Measurements from ENCODE around the gene PPDPF. TPM values are rescaled to one million over a fixed set of nuclear protein-coding genes. Genes with fewer than 3 reads are reported as not detected.

PPDPF gene
- total RNA-seq, 2 donors from 2014 or later = 602 to 609 TPM

DNA sequence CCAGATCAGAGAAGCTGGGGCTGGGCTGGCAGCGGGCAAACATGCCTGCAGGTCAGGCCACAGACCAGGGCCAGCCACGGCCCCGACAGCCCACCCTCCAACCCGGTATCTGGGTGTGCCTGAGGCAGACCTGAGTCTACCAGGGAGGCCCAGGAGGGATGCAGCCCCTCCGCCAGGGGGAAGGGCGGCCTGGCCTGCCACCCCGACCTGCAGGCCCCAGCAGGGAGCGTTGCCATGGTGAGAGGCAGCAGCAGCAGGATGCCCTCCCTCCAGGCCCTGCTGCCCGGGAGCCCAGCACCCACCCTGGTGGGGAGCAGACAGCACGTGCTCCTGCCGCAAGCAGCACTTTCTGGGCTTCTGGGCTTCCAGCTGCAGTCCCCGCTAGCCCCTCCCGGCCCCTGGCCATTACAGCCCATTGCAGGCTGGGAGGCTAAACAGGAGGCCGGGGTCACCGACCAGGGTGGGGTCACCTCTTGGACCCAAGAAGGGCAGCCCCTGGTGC lies 17.8 kb upstream of the PPDPF start:
- TF ChIP-seq POLR2A (IDR thresholded peaks at IDR 0.05) (no peak), POLR2AphosphoS5 (IDR thresholded peaks at IDR 0.05) (no peak)
- TF ChIP-seq, protein P1, sequence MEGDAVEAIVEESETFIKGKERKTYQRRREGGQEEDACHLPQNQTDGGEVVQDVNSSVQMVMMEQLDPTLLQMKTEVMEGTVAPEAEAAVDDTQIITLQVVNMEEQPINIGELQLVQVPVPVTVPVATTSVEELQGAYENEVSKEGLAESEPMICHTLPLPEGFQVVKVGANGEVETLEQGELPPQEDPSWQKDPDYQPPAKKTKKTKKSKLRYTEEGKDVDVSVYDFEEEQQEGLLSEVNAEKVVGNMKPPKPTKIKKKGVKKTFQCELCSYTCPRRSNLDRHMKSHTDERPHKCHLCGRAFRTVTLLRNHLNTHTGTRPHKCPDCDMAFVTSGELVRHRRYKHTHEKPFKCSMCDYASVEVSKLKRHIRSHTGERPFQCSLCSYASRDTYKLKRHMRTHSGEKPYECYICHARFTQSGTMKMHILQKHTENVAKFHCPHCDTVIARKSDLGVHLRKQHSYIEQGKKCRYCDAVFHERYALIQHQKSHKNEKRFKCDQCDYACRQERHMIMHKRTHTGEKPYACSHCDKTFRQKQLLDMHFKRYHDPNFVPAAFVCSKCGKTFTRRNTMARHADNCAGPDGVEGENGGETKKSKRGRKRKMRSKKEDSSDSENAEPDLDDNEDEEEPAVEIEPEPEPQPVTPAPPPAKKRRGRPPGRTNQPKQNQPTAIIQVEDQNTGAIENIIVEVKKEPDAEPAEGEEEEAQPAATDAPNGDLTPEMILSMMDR (IDR thresholded peaks at IDR 0.05) = no peak
- H3K36me3 ChIP-seq = no peaks in the 10 kb centered on the region
- H3K27ac ChIP-seq = no peak overlapping the region
- WGBS = 45% methylated on average over 12 of the region's 15 CpGs
- H3K4me1 ChIP-seq (replicated peaks) = no peaks in the 10 kb centered on the region
- no peaks in the 10 kb centered on the region for H3K27me3 ChIP-seq (replicated peaks; ENCODE audit: insufficient read depth)
- intact Hi-C loops (cut with DNase I) = no loop called here
- no peaks in the 10 kb centered on the region for H3K9me3 ChIP-seq
- H3K4me3 ChIP-seq = no peak overlapping the region
- no peak for DNase-seq (ENCODE audit: low spot score)

DNA sequence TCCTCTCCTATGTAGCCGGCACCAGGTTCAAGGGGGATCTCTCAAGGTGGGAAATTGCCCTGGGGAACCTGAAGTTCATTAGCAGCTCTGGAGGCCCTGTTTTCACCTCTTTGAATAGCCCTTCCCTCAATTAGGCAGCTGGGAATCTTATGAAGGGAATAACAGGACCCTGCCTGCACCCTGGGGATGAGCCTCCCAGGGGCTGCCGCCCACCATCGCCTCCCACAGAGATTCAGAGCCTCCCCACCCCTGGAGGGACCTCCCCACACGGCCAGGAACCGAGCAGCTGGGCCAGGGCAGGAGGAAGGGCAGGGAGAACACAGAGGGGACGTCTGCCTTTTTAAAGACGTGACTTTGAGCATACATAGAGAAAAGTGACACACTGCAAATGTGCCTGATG lies 17.0 kb upstream of the PPDPF start:
- H3K27me3 ChIP-seq (replicated peaks; ENCODE audit: insufficient read depth) = no peaks in the 10 kb centered on the region
- WGBS = 27% methylated on average over 7 of the region's 7 CpGs
- H3K4me1 ChIP-seq (replicated peaks) = no peaks in the 10 kb centered on the region
- intact Hi-C loops (cut with DNase I) = no loop called here
- no peak overlapping the region for H3K4me3 ChIP-seq
- no peaks in the 10 kb centered on the region for H3K36me3 ChIP-seq
- DNase-seq (ENCODE audit: low spot score) = no peak
- no peaks in the 10 kb centered on the region for H3K9me3 ChIP-seq
- H3K27ac ChIP-seq = no peak overlapping the region
- TF ChIP-seq POLR2A (IDR thresholded peaks at IDR 0.05) (no peak), POLR2AphosphoS5 (IDR thresholded peaks at IDR 0.05) (no peak)
- TF ChIP-seq, protein P1 (IDR thresholded peaks at IDR 0.05) = no peak

- Histone ChIP-seq H3K4me3 (no peak overlapping the region), H3K27ac (no peak overlapping the region), H3K36me3 (no peaks in the 10 kb centered on the region), H3K9me3 (no peaks in the 10 kb centered on the region), H3K4me1 (replicated peaks) (no peaks in the 10 kb centered on the region), H3K27me3 (replicated peaks; ENCODE audit: insufficient read depth) (no peaks in the 10 kb centered on the region)
- 88% methylated on average over 9 of the region's 9 CpGs for WGBS
- DNase-seq (ENCODE audit: low spot score) = no peak
- intact Hi-C loops (cut with DNase I) = no loop called here
- TF ChIP-seq POLR2AphosphoS5 (IDR thresholded peaks at IDR 0.05) = no peak
- TF ChIP-seq POLR2A (IDR thresholded peaks at IDR 0.05) = no peak
- TF ChIP-seq, protein P1 (IDR thresholded peaks at IDR 0.05) = no peak
These were observed 15.9 kb upstream of the PPDPF start for GRCh38 chr20:63504642-63505041.

GRCh38 chr20:63505281-63505680 lies 15.3 kb upstream of the PPDPF start:
- no peak for DNase-seq (ENCODE audit: low spot score)
- H3K4me1 ChIP-seq (replicated peaks) = no peaks in the 10 kb centered on the region
- TF ChIP-seq POLR2A (IDR thresholded peaks at IDR 0.05) (no peak), POLR2AphosphoS5 (IDR thresholded peaks at IDR 0.05) (no peak)
- TF ChIP-seq, protein P1 (IDR thresholded peaks at IDR 0.05) = no peak
- no peaks in the 10 kb centered on the region for H3K27me3 ChIP-seq (replicated peaks; ENCODE audit: insufficient read depth)
- no peaks in the 10 kb centered on the region for H3K36me3 ChIP-seq
- no peak overlapping the region for H3K4me3 ChIP-seq
- H3K27ac ChIP-seq = no peak overlapping the region
- no peaks in the 10 kb centered on the region for H3K9me3 ChIP-seq
- intact Hi-C loops (cut with DNase I) = no loop called here
- WGBS = 89% methylated on average over 8 of the region's 8 CpGs

DNA sequence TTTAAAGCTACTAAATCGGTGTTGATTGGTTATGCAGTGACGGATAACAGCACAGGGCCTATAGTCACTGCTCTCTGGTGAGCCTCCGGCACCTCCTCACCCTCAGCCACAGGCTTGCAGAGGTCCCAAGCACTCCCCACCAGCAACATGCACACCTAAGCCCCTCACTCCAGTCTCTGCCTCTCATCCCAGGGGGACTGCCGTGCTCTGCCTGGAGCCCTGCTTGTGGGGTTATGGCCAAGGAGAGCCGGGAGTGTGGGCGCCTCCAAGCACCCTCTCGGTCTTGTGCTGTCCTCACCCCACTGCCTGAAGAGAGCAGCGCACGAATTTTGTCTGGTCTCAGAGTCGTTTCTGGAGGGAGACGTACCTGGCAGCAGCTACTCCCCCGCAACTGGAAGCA lies 14.8 kb upstream of the PPDPF start:
- DNase-seq (ENCODE audit: low spot score) = no peak
- no peak for TF ChIP-seq POLR2A (IDR thresholded peaks at IDR 0.05)
- TF ChIP-seq, protein P1 (IDR thresholded peaks at IDR 0.05) = no peak
- TF ChIP-seq POLR2AphosphoS5 (IDR thresholded peaks at IDR 0.05) = no peak
- 89% methylated on average over 12 of the region's 12 CpGs for WGBS
- no peak overlapping the region for H3K27ac ChIP-seq
- no peaks in the 10 kb centered on the region for H3K27me3 ChIP-seq (replicated peaks; ENCODE audit: insufficient read depth)
- no peaks in the 10 kb centered on the region for H3K36me3 ChIP-seq
- H3K9me3 ChIP-seq = no peaks in the 10 kb centered on the region
- no peak overlapping the region for H3K4me3 ChIP-seq
- H3K4me1 ChIP-seq (replicated peaks) = no peaks in the 10 kb centered on the region
- intact Hi-C loops (cut with DNase I) = no loop called here

Measured in prostate gland (tissue), 2 donors.